Lower leg skin (tissue), 4 donors: ENCODE measurements around the gene FKBP1A. TPM values are rescaled to one million over a fixed set of nuclear protein-coding genes. Genes with fewer than 3 reads are reported as not detected.

Source experiments
- DNase-seq, 2 donors: peaks; one replicate each; pipeline ENCODE4 v3.0.0-alpha.2; 2019; ENCODE audit warnings: low spot score in 2 of 2
- H3K4me3 ChIP-seq: fragments of 200-600 bp; sonication (generic); 2 replicates; pipeline ENCODE4 v1.5.1; 2017; ENCODE audit warnings: mild to moderate bottlenecking, low read depth; ENCODE audit not compliant: poor library complexity, severe bottlenecking
- POLR2A ChIP-seq, 2 donors: fragments of 450-650 bp; IDR thresholded peaks; one replicate each; pipeline ENCODE4 v1.6.1; 2016 to 2017; ENCODE audit warnings: antibody characterized with exemption in 2 of 2, mild to moderate bottlenecking in 1 of 2, moderate library complexity in 1 of 2
- WGBS, 2 donors: methylation state at CpG; one replicate each; pipeline ENCODE4 v1.1.5; 2018; 5-methylcytosine and 5-hydroxymethylcytosine counted together
- intact Hi-C: fragments of 100-400 bp; cut with DNase I; formaldehyde crosslinking; loops from one replicate; pipeline ENCODE4 v1.15.0; 2023; ENCODE audit warnings: low total_unique reads
- total RNA-seq, 4 donors: library from RNA; depleted of rRNA; stranded (reverse); fragments of >200 nt; gene quantifications; one replicate each; pipeline ENCODE4 v1.1.0, GENCODE V29; 2016
- TF ChIP-seq, protein P1 (sequence below), 3 donors: fragments of 450-650 bp; IDR thresholded peaks; one replicate each; pipeline ENCODE4 v1.5.1; 2016; ENCODE audit warnings: antibody characterized with exemption in 3 of 3, mild to moderate bottlenecking in 3 of 3, moderate library complexity in 2 of 3

The FKBP1A gene
- total RNA-seq, 4 donors from 2014 or later, result 72.6 to 133 (median 87.5) TPM

DNA sequence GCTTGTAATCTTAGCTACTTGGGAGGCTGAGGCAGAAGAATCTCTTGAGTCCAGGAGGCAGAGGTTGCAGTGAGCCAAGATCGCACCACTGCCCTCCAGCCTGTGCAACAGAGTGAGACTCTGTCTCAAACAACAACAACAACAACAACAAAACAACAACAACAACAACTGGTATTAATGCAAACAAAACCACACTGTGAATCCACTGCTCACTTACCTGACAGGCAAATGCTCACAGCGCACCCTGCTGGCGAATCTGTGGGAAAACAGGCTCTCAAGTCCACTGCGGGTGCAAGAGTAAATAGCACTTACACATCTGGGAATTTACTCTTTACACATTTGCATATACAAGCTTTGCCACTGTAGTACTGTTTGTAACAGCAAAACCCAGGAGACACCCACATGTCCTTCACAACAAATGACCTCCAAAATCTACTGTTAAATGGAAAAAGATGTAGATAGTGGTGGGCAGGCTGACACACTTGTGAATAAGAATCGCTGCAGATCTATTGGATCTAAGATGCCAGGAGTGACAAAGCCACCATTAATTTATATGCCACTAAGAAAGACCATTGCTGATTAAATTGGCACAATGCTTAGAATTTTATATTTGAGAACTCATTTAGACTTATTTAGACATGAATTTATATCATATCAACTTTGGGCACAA is 44.5 kb upstream of the FKBP1A start:
- intact Hi-C loops, result loop anchor here (5.0 kb wide), 1 partner anchor 125 kb away; no protein-coding TSS in a partner anchor
- TF ChIP-seq POLR2A (IDR thresholded peaks at IDR 0.05), result no peak
- TF ChIP-seq, protein P1, sequence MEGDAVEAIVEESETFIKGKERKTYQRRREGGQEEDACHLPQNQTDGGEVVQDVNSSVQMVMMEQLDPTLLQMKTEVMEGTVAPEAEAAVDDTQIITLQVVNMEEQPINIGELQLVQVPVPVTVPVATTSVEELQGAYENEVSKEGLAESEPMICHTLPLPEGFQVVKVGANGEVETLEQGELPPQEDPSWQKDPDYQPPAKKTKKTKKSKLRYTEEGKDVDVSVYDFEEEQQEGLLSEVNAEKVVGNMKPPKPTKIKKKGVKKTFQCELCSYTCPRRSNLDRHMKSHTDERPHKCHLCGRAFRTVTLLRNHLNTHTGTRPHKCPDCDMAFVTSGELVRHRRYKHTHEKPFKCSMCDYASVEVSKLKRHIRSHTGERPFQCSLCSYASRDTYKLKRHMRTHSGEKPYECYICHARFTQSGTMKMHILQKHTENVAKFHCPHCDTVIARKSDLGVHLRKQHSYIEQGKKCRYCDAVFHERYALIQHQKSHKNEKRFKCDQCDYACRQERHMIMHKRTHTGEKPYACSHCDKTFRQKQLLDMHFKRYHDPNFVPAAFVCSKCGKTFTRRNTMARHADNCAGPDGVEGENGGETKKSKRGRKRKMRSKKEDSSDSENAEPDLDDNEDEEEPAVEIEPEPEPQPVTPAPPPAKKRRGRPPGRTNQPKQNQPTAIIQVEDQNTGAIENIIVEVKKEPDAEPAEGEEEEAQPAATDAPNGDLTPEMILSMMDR (IDR thresholded peaks at IDR 0.05), result peak in 1 of 3 donors; percentile 79
- WGBS, 2 donors, result 31 to 38% methylated on average over 5 of the region's 5 CpGs
- H3K4me3 ChIP-seq, result no peak overlapping the region
- DNase-seq, result peak; percentile 50 to 94

DNA sequence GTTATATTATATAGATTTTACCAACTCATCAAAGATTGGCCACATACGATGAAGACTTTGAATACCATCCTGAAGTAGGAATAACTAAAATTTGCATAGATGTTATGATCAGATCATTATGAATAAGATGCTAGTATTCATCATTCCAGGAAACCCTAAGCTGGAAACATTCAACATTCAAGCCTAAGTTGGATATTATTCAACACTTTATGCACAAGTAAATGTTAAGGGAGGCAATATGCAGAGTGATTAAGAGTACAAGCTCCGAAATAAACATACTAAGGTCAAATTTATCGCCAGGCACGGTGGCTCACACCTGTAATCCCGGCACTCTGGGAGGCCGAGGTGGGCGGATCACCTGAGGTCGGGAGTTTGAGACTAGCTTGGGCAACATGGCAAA is 43.4 kb upstream of the FKBP1A start:
- no peak for TF ChIP-seq POLR2A (IDR thresholded peaks at IDR 0.05)
- TF ChIP-seq, protein P1 (IDR thresholded peaks at IDR 0.05), result no peak
- DNase-seq, result no peak
- H3K4me3 ChIP-seq, result no peak overlapping the region
- 91 to 92% methylated on average over 8 of the region's 8 CpGs for WGBS, 2 donors
- intact Hi-C loops, result loop anchor here (5.0 kb wide), 1 partner anchor 124 kb away; no protein-coding TSS in a partner anchor

DNA sequence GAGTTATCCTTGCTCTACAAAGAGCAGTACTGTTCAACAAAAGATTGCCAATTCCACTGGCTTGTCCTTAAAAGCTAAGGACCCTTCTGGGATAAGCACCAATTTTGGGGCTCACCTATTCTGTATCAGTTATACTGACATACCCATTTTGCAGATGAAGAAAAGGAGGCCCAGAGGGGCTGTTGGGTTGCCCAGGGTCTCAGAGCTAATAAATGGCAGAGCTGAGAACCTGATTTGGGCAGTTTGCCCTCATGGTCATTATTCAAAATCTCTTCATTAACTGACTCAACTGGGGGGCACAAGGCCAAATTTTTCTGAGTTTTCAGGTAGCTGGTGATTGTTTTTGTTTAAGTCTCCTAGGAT is 42.5 kb upstream of the FKBP1A start:
- TF ChIP-seq, protein P1 (IDR thresholded peaks at IDR 0.05), result no peak
- TF ChIP-seq POLR2A (IDR thresholded peaks at IDR 0.05), result no peak
- no peak overlapping the region for H3K4me3 ChIP-seq
- DNase-seq, result no peak
- intact Hi-C loops, result loop anchor here (5.0 kb wide), 1 partner anchor 123 kb away; no protein-coding TSS in a partner anchor

DNA sequence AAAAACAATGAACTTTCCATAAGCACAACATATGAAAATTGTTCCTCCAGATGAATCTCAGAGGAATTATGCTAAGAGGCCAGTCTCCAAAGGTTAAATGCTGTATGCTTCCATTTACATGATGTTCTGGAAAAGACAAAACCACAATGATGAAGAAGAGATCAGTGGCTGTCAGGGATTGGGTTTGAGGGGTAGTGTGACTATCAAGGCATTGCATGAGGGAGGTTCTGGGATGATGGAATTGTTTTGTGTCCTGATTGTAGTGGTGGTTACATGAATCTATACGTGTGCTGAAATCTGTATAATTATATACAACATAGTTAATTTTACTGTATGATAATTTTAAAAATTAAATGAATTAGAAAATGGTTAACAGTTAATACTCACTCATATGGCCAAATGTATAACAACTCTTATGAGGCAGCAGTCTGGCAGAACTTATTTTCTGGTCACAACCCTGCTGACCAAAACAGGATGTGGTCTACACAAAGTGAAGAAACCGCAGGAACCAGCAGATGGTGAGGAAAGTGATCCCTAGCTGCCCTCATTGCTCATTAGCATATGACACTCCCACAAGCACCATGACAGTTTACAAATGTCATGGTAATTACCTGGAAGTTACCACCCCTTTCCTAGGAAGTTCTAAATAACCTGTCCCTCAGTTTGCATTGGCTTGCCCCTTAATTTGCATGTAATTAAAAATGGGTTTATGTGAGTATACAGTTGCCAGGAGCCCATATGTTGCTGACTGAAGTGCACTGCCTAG is 41.9 kb upstream of the FKBP1A start:
- peak in 1 of 2 donors; percentile 50 for DNase-seq
- 59 to 69% methylated on average over 2 of the region's 2 CpGs for WGBS, 2 donors

DNA sequence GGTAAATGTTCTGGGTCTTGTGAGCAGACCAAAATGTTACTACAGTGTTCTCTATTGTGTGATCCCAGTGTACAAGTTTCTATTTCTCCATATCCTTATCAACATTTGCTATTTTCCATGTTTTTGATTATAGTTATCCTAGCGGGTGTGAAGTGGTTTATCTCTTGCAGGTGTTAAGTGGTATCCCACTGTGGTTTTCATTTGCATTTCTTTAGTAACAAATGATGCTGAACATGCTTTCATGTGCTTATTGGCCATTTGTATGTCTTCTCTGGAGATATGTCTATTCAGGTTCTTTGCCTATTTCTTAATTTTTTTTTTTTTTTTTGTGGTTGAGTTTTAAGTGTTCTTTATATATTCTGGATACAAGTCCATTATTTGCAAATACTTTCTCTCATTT is 38.3 kb upstream of the FKBP1A start:
- TF ChIP-seq, protein P1 (IDR thresholded peaks at IDR 0.05), result no peak
- TF ChIP-seq POLR2A (IDR thresholded peaks at IDR 0.05), result no peak
- WGBS, 2 donors, result 34 to 57% methylated on average over 1 of the region's 1 CpG
- intact Hi-C loops, result no loop called here
- no peak overlapping the region for H3K4me3 ChIP-seq
- DNase-seq, result no peak

More for the DNA sequence above, 41.9 kb upstream of the FKBP1A start:
- no peak overlapping the region for H3K4me3 ChIP-seq
- TF ChIP-seq, protein P1 (IDR thresholded peaks at IDR 0.05), result no peak
- TF ChIP-seq POLR2A (IDR thresholded peaks at IDR 0.05), result no peak
- intact Hi-C loops, result loop anchor here (5.0 kb wide), 1 partner anchor 122 kb away; no protein-coding TSS in a partner anchor
